Measurements from ENCODE around the gene OSBPL2.

The OSBPL2 gene

GRCh38 chr20:62287129-62287528, 48.8 kb downstream of the OSBPL2 start:
- no peak for FAIRE-seq

- FAIRE-seq = no peak
Measured at GRCh38 chr20:62287759-62288534, 49.6 kb downstream of the OSBPL2 start.

GRCh38 chr20:62288535-62289105, 50.3 kb downstream of the OSBPL2 start:
- no peak for FAIRE-seq

GRCh38 chr20:62289131-62289530, 50.8 kb downstream of the OSBPL2 start:
- FAIRE-seq = no peak

- no peak for FAIRE-seq
Measured at GRCh38 chr20:62289898-62290297, 51.6 kb downstream of the OSBPL2 start.

- FAIRE-seq = no peak
Measured at GRCh38 chr20:62291251-62292066, 53.1 kb downstream of the OSBPL2 start.

GRCh38 chr20:62292108-62292507, 53.8 kb downstream of the OSBPL2 start:
- FAIRE-seq = no peak

- FAIRE-seq = no peak
Measured at GRCh38 chr20:62293111-62293784, 54.9 kb downstream of the OSBPL2 start.

- no peak for FAIRE-seq
Measured at GRCh38 chr20:62293946-62294345, 55.6 kb downstream of the OSBPL2 start.

- FAIRE-seq = no peak
Measured at GRCh38 chr20:62294516-62294915, 56.2 kb downstream of the OSBPL2 start.

- no peak for FAIRE-seq
Measured at GRCh38 chr20:62296724-62297448, 58.6 kb downstream of the OSBPL2 start.

- FAIRE-seq = no peak
Measured at GRCh38 chr20:62297449-62298227, 59.3 kb downstream of the OSBPL2 start.

GRCh38 chr20:62298577-62299249, 60.4 kb downstream of the OSBPL2 start:
- FAIRE-seq = no peak

GRCh38 chr20:62299666-62300236, 61.4 kb downstream of the OSBPL2 start:
- FAIRE-seq = no peak

- FAIRE-seq = no peak
Measured at GRCh38 chr20:62300319-62300718, 62.0 kb downstream of the OSBPL2 start.

GRCh38 chr20:62301111-62301668, 62.9 kb downstream of the OSBPL2 start:
- no peak for FAIRE-seq

GRCh38 chr20:62301773-62302340, 63.5 kb downstream of the OSBPL2 start:
- FAIRE-seq = peak; percentile 78

GRCh38 chr20:62302341-62303061, 64.2 kb downstream of the OSBPL2 start, which contains the start of gene ADRM1:
ADRM1 (plus strand) TSS chr20:62302997; CDS start chr20:62303569, 572 bp downstream.
- FAIRE-seq = peak; percentile 79

GRCh38 chr20:62303062-62303339, 64.7 kb downstream of the OSBPL2 start:
- FAIRE-seq = no peak

All from G401.6 (cell line).